Mucosa of stomach (tissue), 1 donor: ENCODE measurements around the gene SAFB2.

Experiments
- H3K27me3 ChIP-seq: one replicate; pipeline ENCODE4 v1.7.0; 2013; ENCODE audit warnings: mild to moderate bottlenecking, low read length; ENCODE audit not compliant: control insufficient read depth, insufficient read depth
- H3K36me3 ChIP-seq: one replicate; pipeline ENCODE4 v1.7.0; 2013; ENCODE audit warnings: low read length; ENCODE audit not compliant: control insufficient read depth, insufficient read depth
- H3K4me1 ChIP-seq: one replicate; pipeline ENCODE4 v1.7.0; 2013; ENCODE audit warnings: mild to moderate bottlenecking, low read length; ENCODE audit not compliant: control insufficient read depth, insufficient read depth
- H3K4me3 ChIP-seq: one replicate; pipeline ENCODE4 v1.7.0; 2013; ENCODE audit warnings: low read length
- H3K9ac ChIP-seq: one replicate; pipeline ENCODE4 v1.7.0; 2013; ENCODE audit warnings: mild to moderate bottlenecking, low read length, moderate library complexity
- H3K9me3 ChIP-seq: one replicate; pipeline ENCODE4 v1.7.0; 2013; ENCODE audit warnings: mild to moderate bottlenecking, low read length, moderate library complexity; ENCODE audit not compliant: control insufficient read depth
- donor health status: Pancreatic carcinoma.

The SAFB2 gene

GRCh38 chr19:5652261-5652660 is 29.7 kb upstream of the SAFB2 start:
- Histone ChIP-seq H3K36me3 (peaks cover 22% of the 10 kb centered on the region), H3K9me3 (no peaks in the 10 kb centered on the region), H3K9ac (no peak overlapping the region), H3K4me3 (no peak overlapping the region), H3K4me1 (no peaks in the 10 kb centered on the region), H3K27me3 (no peaks in the 10 kb centered on the region)

DNA sequence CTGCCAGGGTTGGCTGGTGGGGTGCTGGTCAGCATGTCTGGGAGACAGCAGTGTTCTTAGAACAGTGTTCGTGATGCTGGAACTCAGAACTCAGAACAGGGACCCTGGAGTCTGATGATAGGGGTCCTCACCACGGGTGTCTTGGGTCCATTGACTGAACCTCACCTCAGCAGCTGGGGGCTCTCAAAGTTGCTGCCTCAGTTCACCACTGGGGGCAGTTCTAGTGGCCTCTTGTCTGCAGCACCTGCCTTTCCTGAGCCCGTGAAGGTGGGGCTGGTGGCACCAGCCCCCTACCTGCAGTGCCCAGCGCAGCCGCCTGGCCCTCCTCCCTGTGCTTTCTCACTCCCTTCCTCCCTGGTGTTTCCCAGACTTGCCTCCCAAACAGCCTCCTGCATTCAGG is 28.8 kb upstream of the SAFB2 start:
- no peak overlapping the region for H3K9ac ChIP-seq
- no peaks in the 10 kb centered on the region for H3K9me3 ChIP-seq
- H3K36me3 ChIP-seq: peaks cover 28% of the 10 kb centered on the region
- no peak overlapping the region for H3K4me3 ChIP-seq
- H3K27me3 ChIP-seq: no peaks in the 10 kb centered on the region
- no peaks in the 10 kb centered on the region for H3K4me1 ChIP-seq

GRCh38 chr19:5648464-5648863 is 25.9 kb upstream of the SAFB2 start:
- peaks cover 25% of the 10 kb centered on the region for H3K36me3 ChIP-seq

GRCh38 chr19:5646703-5647102 is 24.1 kb upstream of the SAFB2 start:
- no peaks in the 10 kb centered on the region for H3K4me1 ChIP-seq
- H3K9me3 ChIP-seq: no peaks in the 10 kb centered on the region
- H3K27me3 ChIP-seq: no peaks in the 10 kb centered on the region
- peaks cover 23% of the 10 kb centered on the region for H3K36me3 ChIP-seq
- H3K4me3 ChIP-seq: no peak overlapping the region
- no peak overlapping the region for H3K9ac ChIP-seq

More at GRCh38 chr19:5648464-5648863, 25.9 kb upstream of the SAFB2 start:
- H3K4me1 ChIP-seq: no peaks in the 10 kb centered on the region
- H3K27me3 ChIP-seq: no peaks in the 10 kb centered on the region
- H3K9me3 ChIP-seq: no peaks in the 10 kb centered on the region
- H3K9ac ChIP-seq: no peak overlapping the region
- no peak overlapping the region for H3K4me3 ChIP-seq

DNA sequence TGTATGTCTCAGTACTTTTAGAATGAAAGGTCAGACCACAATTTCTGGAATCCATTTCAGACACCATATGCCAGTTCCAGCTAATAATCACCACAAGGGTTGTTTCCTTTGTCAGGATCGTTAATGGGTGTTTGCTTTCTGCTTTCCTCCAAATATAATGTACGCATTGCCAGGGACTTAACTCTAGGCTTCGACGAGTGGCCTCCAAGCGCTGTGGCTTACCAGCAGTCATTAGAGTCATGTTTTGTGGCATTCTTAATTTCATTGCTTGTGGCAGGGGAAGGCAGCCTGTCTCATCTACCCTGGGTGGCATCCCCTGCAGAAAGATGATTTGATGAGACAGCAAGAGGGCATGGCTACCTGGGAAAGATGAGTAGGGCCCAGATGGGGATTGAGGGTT is 22.8 kb upstream of the SAFB2 start:
- Histone ChIP-seq H3K4me1 (no peaks in the 10 kb centered on the region), H3K9me3 (no peaks in the 10 kb centered on the region), H3K9ac (no peak overlapping the region), H3K36me3 (peaks cover 16% of the 10 kb centered on the region), H3K27me3 (no peaks in the 10 kb centered on the region), H3K4me3 (no peak overlapping the region)

- Histone ChIP-seq H3K9me3 (no peaks in the 10 kb centered on the region), H3K36me3 (peaks cover 16% of the 10 kb centered on the region), H3K27me3 (no peaks in the 10 kb centered on the region), H3K4me3 (no peak overlapping the region), H3K9ac (no peak overlapping the region), H3K4me1 (no peaks in the 10 kb centered on the region)
These were observed 21.5 kb upstream of the SAFB2 start for GRCh38 chr19:5644037-5644436.

- Histone ChIP-seq H3K9me3 (no peaks in the 10 kb centered on the region), H3K9ac (no peak overlapping the region), H3K27me3 (no peaks in the 10 kb centered on the region), H3K36me3 (peaks cover 16% of the 10 kb centered on the region), H3K4me1 (no peaks in the 10 kb centered on the region), H3K4me3 (no peak overlapping the region)
These were observed 20.5 kb upstream of the SAFB2 start for GRCh38 chr19:5643060-5643459.

DNA sequence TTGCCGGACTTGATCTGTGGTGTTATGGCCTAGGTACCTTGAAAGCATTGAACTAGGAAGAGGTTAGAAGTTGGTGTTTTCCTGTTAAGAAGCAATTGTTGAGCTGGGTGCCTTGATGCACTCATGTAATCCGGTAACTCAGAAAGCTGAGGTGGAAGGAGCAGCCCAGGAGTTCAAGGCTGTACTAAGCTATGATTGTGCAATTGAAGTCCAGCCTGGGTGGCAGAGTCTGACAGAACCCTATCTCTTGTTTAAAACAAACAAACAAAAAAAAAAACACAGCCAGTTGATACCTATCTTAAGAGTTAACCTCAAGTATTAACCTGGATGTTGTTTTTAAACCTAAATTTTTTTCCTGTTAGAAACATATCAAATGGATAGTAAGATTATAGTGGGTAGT is 19.6 kb upstream of the SAFB2 start:
- Histone ChIP-seq H3K27me3 (no peaks in the 10 kb centered on the region), H3K9me3 (no peaks in the 10 kb centered on the region), H3K9ac (no peak overlapping the region), H3K4me3 (no peak overlapping the region), H3K4me1 (no peaks in the 10 kb centered on the region), H3K36me3 (peaks cover 11% of the 10 kb centered on the region)

DNA sequence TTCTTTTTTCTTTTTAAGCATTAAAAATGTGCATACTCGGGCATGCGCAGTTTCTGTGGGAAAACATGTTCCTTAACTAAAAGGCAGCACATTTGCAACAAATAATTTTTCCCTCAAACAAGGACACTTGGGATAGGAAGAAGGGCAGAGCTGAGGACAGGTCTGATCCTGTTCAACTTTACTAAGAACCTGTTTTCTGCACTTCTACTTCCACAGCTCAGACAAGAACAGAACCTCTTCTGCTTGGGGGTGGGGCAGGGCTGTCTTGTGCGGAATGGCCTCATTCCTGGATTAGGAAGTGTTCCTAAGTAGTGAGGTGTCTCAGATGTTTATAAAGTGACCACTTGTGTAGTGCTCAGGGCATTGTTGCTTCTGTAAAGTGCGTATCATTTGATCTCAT is 18.6 kb upstream of the SAFB2 start:
- H3K4me3 ChIP-seq: no peak overlapping the region
- peaks cover 5% of the 10 kb centered on the region for H3K36me3 ChIP-seq
- H3K27me3 ChIP-seq: no peaks in the 10 kb centered on the region
- no peak overlapping the region for H3K9ac ChIP-seq
- H3K4me1 ChIP-seq: no peaks in the 10 kb centered on the region
- no peaks in the 10 kb centered on the region for H3K9me3 ChIP-seq

DNA sequence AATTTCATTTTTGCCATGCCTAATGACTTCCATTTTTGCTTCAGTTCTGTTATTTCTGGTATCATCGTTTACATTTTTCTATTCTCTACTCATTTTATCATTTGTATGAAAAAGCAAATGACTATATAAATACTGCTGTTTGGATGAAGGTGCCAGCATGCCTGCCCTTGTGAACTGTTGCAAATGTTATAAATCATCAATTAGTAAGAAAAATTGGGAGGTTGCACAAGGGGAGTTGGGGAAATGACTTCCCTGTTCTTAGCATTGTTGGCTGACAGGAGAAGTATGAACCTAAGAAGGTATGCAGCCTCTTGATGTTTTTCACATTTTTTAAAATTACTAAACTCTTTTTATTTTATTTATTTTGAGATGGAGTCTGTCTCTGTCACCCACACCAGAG is 15.4 kb upstream of the SAFB2 start:
- no peaks in the 10 kb centered on the region for H3K27me3 ChIP-seq
- H3K9me3 ChIP-seq: no peaks in the 10 kb centered on the region
- no peak overlapping the region for H3K4me3 ChIP-seq
- no peaks in the 10 kb centered on the region for H3K4me1 ChIP-seq
- H3K36me3 ChIP-seq: no peaks in the 10 kb centered on the region
- H3K9ac ChIP-seq: no peak overlapping the region

DNA sequence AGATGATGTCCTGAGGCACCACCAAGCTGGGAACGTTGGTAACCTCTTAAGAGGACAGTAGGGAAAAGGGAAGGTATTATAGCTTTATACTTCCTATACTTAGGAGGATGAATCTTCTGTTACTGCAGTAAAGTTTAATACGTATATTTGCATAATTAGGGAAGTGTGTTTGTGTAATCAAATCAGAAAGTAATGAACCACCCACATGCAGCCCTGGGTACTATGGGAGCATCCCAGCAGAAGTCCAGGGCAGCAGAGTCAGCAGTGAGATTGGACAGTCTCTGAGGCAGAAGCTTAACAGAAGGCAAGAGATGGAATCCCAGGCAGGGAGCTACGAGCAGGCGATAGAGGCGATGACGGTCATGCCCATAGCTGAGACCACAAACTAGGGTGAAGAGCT is 12.9 kb upstream of the SAFB2 start:
- no peak overlapping the region for H3K9ac ChIP-seq
- no peaks in the 10 kb centered on the region for H3K27me3 ChIP-seq
- peaks cover 5% of the 10 kb centered on the region for H3K36me3 ChIP-seq
- H3K4me3 ChIP-seq: no peak overlapping the region
- no peaks in the 10 kb centered on the region for H3K9me3 ChIP-seq
- peaks cover 11% of the 10 kb centered on the region for H3K4me1 ChIP-seq

- Histone ChIP-seq H3K36me3 (peaks cover 9% of the 10 kb centered on the region), H3K27me3 (no peaks in the 10 kb centered on the region), H3K4me1 (peaks cover 11% of the 10 kb centered on the region), H3K9ac (no peak overlapping the region), H3K4me3 (no peak overlapping the region), H3K9me3 (no peaks in the 10 kb centered on the region)
These were observed 10.1 kb upstream of the SAFB2 start for GRCh38 chr19:5632657-5633056.

DNA sequence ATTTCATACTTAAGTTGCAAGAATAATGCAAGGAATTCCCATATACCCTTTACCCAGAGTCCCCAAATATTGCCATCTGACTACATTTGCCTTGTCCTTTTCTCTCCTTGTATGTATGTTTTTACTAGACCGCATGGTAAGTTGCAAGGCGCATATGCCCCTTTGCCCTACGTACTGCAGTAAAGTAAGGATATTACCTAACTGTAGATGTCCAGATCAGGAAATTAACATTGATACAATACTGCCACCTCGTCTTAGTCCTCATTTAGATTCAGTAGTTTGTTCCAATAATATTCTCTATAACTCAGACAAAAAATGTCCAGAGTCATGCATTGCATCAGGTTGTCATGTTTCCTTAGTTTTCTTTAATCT is 9.7 kb upstream of the SAFB2 start:
- Histone ChIP-seq H3K36me3 (peaks cover 13% of the 10 kb centered on the region), H3K9me3 (no peaks in the 10 kb centered on the region), H3K4me3 (no peak overlapping the region), H3K27me3 (no peaks in the 10 kb centered on the region), H3K9ac (no peak overlapping the region), H3K4me1 (peaks cover 14% of the 10 kb centered on the region)
